IMR-90 (cell line): ENCODE data around the gene SOCS3. TPM values are rescaled to one million over a fixed set of nuclear protein-coding genes. Genes with fewer than 3 reads are reported as not detected.

Experiments used
- ATAC-seq: fragments of 200-7000 bp; cut with Tn5 transposase; 2 replicates; pipeline ENCODE4 v1.9.1; 2020; ENCODE audit warnings: low read depth, mild to moderate bottlenecking, moderate library complexity
- BruUV-seq: library from RNA; stranded (reverse); fragments of 400-500 nt; replicated peaks from 2 replicates; lab custom pipeline; 2021; lab: Mats Ljungman, UMichigan
- CTCF ChIA-PET: fragments of 300-600 bp; formaldehyde crosslinking; extraction: SDS; loops from one replicate; lab custom pipeline; 2021; ENCODE audit warnings: antibody characterized with exemption; lab: Yijun Ruan, JAX
- POLR2A ChIA-PET: fragments of 300-600 bp; sonication (Branson Sonifier 250); formaldehyde crosslinking; loops from one replicate; lab custom pipeline; 2022; ENCODE audit warnings: antibody characterized with exemption; ENCODE audit not compliant: unreplicated experiment; lab: Charles Lee
- DNase-seq: peaks from one replicate; pipeline ENCODE4 v3.0.0; 2013
- H2AFZ ChIP-seq: replicated peaks from 2 replicates; pipeline ENCODE3; 2013; ENCODE audit warnings: low read length, mild to moderate bottlenecking; ENCODE audit not compliant: poor library complexity
- H2AK5ac ChIP-seq: 2 replicates; pipeline ENCODE4 v1.6.1; 2013; ENCODE audit warnings: low read depth, low read length, inconsistent platforms
- H2AK9ac ChIP-seq: replicated peaks from 2 replicates; pipeline ENCODE3; 2013; ENCODE audit warnings: mild to moderate bottlenecking, low read depth, low read length, moderate library complexity; ENCODE audit not compliant: poor library complexity
- H2BK120ac ChIP-seq: 2 replicates; pipeline ENCODE4 v1.6.1; 2013; ENCODE audit warnings: low read depth, low read length, inconsistent platforms
- H2BK15ac ChIP-seq: 3 replicates; pipeline ENCODE4 v1.6.1; 2013; ENCODE audit warnings: low read depth, low read length, inconsistent platforms
- H2BK20ac ChIP-seq: 2 replicates; pipeline ENCODE4 v1.6.1; 2013; ENCODE audit warnings: low read depth, mild to moderate bottlenecking, inconsistent platforms, low read length, moderate library complexity
- H2BK5ac ChIP-seq: 2 replicates; pipeline ENCODE4 v1.6.1; 2013; ENCODE audit warnings: mild to moderate bottlenecking, low read depth, low read length, inconsistent platforms; ENCODE audit not compliant: poor library complexity, severe bottlenecking
- H3K14ac ChIP-seq: replicated peaks from 2 replicates; pipeline ENCODE4 v1.6.1; 2013; ENCODE audit warnings: low read depth, low read length, inconsistent platforms
- H3K18ac ChIP-seq: 2 replicates; pipeline ENCODE4 v1.6.1; 2013; ENCODE audit warnings: low read depth, low read length, control low read depth
- H3K23ac ChIP-seq: 2 replicates; pipeline ENCODE4 v1.6.1; 2013; ENCODE audit warnings: low read depth, low read length, inconsistent platforms
- H3K27ac ChIP-seq: 2 replicates; pipeline ENCODE4 v1.5.1; 2013; ENCODE audit warnings: mild to moderate bottlenecking, control low read depth, low read length; ENCODE audit not compliant: insufficient read depth
- H3K27me3 ChIP-seq: 2 replicates; pipeline ENCODE4 v1.6.1; 2013; ENCODE audit warnings: low read length; ENCODE audit not compliant: control insufficient read depth, insufficient read depth
- H3K36me3 ChIP-seq: 2 replicates; pipeline ENCODE4 v1.6.1; 2013; ENCODE audit warnings: low read length, mixed read lengths; ENCODE audit not compliant: control insufficient read depth, insufficient read depth
- H3K4ac ChIP-seq: 2 replicates; pipeline ENCODE4 v1.6.1; 2013; ENCODE audit warnings: low read depth, low read length, inconsistent platforms
- H3K4me1 ChIP-seq: 2 replicates; pipeline ENCODE4 v1.6.1; 2013; ENCODE audit warnings: low read length, mixed read lengths; ENCODE audit not compliant: control insufficient read depth, insufficient read depth
- H3K4me2 ChIP-seq: 2 replicates; pipeline ENCODE4 v1.6.1; 2013; ENCODE audit warnings: low read depth, mild to moderate bottlenecking, control low read depth, low read length, moderate library complexity
- H3K4me3 ChIP-seq: 2 replicates; pipeline ENCODE4 v1.5.1; 2013; ENCODE audit warnings: low read depth, mild to moderate bottlenecking, control low read depth, low read length, moderate library complexity; ENCODE audit not compliant: insufficient read depth
- H3K56ac ChIP-seq: 2 replicates; pipeline ENCODE4 v1.6.1; 2013; ENCODE audit warnings: low read length, inconsistent platforms; ENCODE audit not compliant: insufficient read depth; ENCODE audit errors: extremely low read depth
- H3K79me1 ChIP-seq, 2 experiments: 2 replicates each; pipeline ENCODE4 v1.6.1; 2013; ENCODE audit warnings: low read length in 2 of 2, inconsistent platforms in 1 of 2, low read depth in 1 of 2
- H3K9ac ChIP-seq: 2 replicates; pipeline ENCODE4 v1.6.1; 2013; ENCODE audit warnings: low read depth, low read length, control low read depth
- H3K9me1 ChIP-seq: 2 replicates; pipeline ENCODE4 v1.6.1; 2013; ENCODE audit warnings: low read length, inconsistent platforms; ENCODE audit not compliant: insufficient read depth
- H3K9me3 ChIP-seq: 2 replicates; pipeline ENCODE4 v1.6.1; 2013; ENCODE audit warnings: low read length; ENCODE audit not compliant: control insufficient read depth, insufficient read depth
- H4K20me1 ChIP-seq: 2 replicates; pipeline ENCODE4 v1.6.1; 2013; ENCODE audit warnings: low read length, inconsistent platforms; ENCODE audit not compliant: insufficient read depth
- H4K5ac ChIP-seq: 2 replicates; pipeline ENCODE4 v1.6.1; 2013; ENCODE audit warnings: mild to moderate bottlenecking, low read depth, low read length, control low read depth
- H4K8ac ChIP-seq, 2 experiments: 2 replicates each; pipeline ENCODE4 v1.6.1; 2013; ENCODE audit warnings: low read depth in 2 of 2, low read length in 2 of 2, control low read depth in 1 of 2, inconsistent platforms in 1 of 2
- H4K91ac ChIP-seq: 2 replicates; pipeline ENCODE4 v1.6.1; 2013; ENCODE audit warnings: low read depth, low read length, inconsistent platforms; ENCODE audit not compliant: insufficient read depth
- BHLHE40 ChIP-seq: fragments of 150-350 bp; IDR thresholded peaks from 2 replicates; pipeline ENCODE4 v1.6.1; 2016; ENCODE audit warnings: mild to moderate bottlenecking, low read depth, low read length
- CHD1 ChIP-seq: IDR thresholded peaks from 2 replicates; pipeline ENCODE4 v1.6.1; 2012; ENCODE audit warnings: low read depth, low read length, improper control_type of control experiment
- ELK1 ChIP-seq: fragments of 150-350 bp; IDR thresholded peaks from 2 replicates; pipeline ENCODE4 v1.6.1; 2016; ENCODE audit warnings: low read depth, mild to moderate bottlenecking, low read length, moderate library complexity, borderline replicate concordance
- FOS ChIP-seq: fragments of 150-350 bp; IDR thresholded peaks from 2 replicates; pipeline ENCODE4 v1.6.1; 2016; ENCODE audit warnings: low read depth, low read length
- MAFK ChIP-seq: IDR thresholded peaks from 2 replicates; pipeline ENCODE4 v1.6.1; 2012; ENCODE audit warnings: low read depth, low read length, improper control_type of control experiment
- MAZ ChIP-seq: IDR thresholded peaks from 2 replicates; pipeline ENCODE4 v1.6.1; 2012; ENCODE audit warnings: low read depth, mild to moderate bottlenecking, low read length, improper control_type of control experiment, moderate library complexity, borderline replicate concordance
- MXI1 ChIP-seq: IDR thresholded peaks from 2 replicates; pipeline ENCODE4 v1.6.1; 2012; ENCODE audit warnings: low read depth, mild to moderate bottlenecking, low read length, moderate library complexity, borderline replicate concordance
- NFE2L2 ChIP-seq: fragments of 150-350 bp; IDR thresholded peaks from 2 replicates; pipeline ENCODE4 v1.6.1; 2016; ENCODE audit warnings: low read depth, mild to moderate bottlenecking, low read length
- RAD21 ChIP-seq: IDR thresholded peaks from 2 replicates; pipeline ENCODE4 v1.6.1; 2012; ENCODE audit warnings: low read length, improper control_type of control experiment
- RFX5 ChIP-seq: IDR thresholded peaks from 2 replicates; pipeline ENCODE4 v1.8.0; 2012; ENCODE audit warnings: low read depth, mild to moderate bottlenecking, low read length, moderate library complexity
- USF2 ChIP-seq: fragments of 150-350 bp; IDR thresholded peaks from 2 replicates; pipeline ENCODE4 v1.6.1; 2017; ENCODE audit warnings: mild to moderate bottlenecking, antibody characterized with exemption, low read length, low read depth
- WGBS, 2 experiments: methylation state at CpG; one replicate each; pipeline versions ENCODE4 v1.1.5 to v1.1.7; 2013; ENCODE audit warnings: missing lambda C conversion rate in 2 of 2; ENCODE audit not compliant: insufficient read length in 1 of 2; ENCODE audit errors: extremely low coverage in 2 of 2; 5-methylcytosine and 5-hydroxymethylcytosine counted together
- dilution Hi-C: fragments of 300-500 bp; cut with HindIII; formaldehyde crosslinking; loops from one replicate; pipeline ENCODE4 v1.14.3; 2018; ENCODE audit warnings: low sequenced_read_pairs; ENCODE audit not compliant: unreplicated experiment
- in situ Hi-C: fragments of 300-500 bp; cut with MboI; formaldehyde crosslinking; loops from 3 replicates; pipeline ENCODE4 v1.14.3; 2019; ENCODE audit warnings: low sequenced_read_pairs, inconsistent platforms, mixed read lengths
- intact Hi-C: fragments of 100-400 bp; cut with micrococcal nuclease; formaldehyde crosslinking; loops from 2 replicates; pipeline ENCODE4 v1.10.0; 2022
- polyA plus RNA-seq, 3 experiments: library from polyadenylated mRNA; depleted of rRNA; stranded (reverse); fragments of >200 nt; gene quantifications; 2 replicates each; pipeline ENCODE4 v1.2.3, GENCODE V29; 2012; ENCODE audit warnings: low replicate concordance in 1 of 3
- total RNA-seq: library from RNA; depleted of rRNA; stranded (reverse); fragments of >200 nt; gene quantifications from 2 replicates; pipeline ENCODE4 v1.2.3, GENCODE V29; 2012

The SOCS3 gene
- total and polyA plus RNA-seq, 2 of the 4 experiments (the other 2 are of a cell fraction) = 19.2 to 19.9 TPM

GRCh38 chr17:78380370-78380769 is 20.5 kb upstream of the SOCS3 start:
- H3K9me1 ChIP-seq = peaks cover 24% of the 10 kb centered on the region
- ChIA-PET CTCF (no interaction called here), POLR2A (no interaction called here)
- ATAC-seq (no peak), DNase-seq (no peak)
- peaks cover 25% of the 10 kb centered on the region; the same call in 1 of the 2 replicates for H4K20me1 ChIP-seq
- H4K5ac ChIP-seq = no peak overlapping the region
- H3K18ac ChIP-seq = no peak overlapping the region
- WGBS, 2 experiments = 100% methylated on average over 1 of the region's 5 CpGs; no CpG with 5 or more reads in 1 of the 2 experiments
- BruUV-seq = TSS peak; percentile 19
- dilution Hi-C loops (no loop called here), in situ Hi-C loops (no loop called here), intact Hi-C loops (no loop called here)
- H3K56ac ChIP-seq = no peak overlapping the region
- H3K4me3 ChIP-seq = no peak overlapping the region
- no peak overlapping the region for H3K4me2 ChIP-seq
- no peak overlapping the region; the same call in 2 of the 3 replicates for H2BK15ac ChIP-seq
- no peak overlapping the region for H3K9ac ChIP-seq
- H3K27ac ChIP-seq = no peak overlapping the region
- H3K14ac ChIP-seq = no peak overlapping the region
- H2BK120ac ChIP-seq = no peak overlapping the region
- TF ChIP-seq CHD1 = no peak
- no peak for TF ChIP-seq BHLHE40
- no peak for TF ChIP-seq USF2
- TF ChIP-seq MXI1 = no peak
- TF ChIP-seq RFX5 = no peak
- TF ChIP-seq RAD21 = no peak
- no peak for TF ChIP-seq MAZ
- no peak for TF ChIP-seq MAFK
- TF ChIP-seq NFE2L2 = no peak
- TF ChIP-seq ELK1 = no peak
- no peak for TF ChIP-seq FOS
- no peaks in the 10 kb centered on the region for H3K9me3 ChIP-seq
- H2BK20ac ChIP-seq = no peak overlapping the region
- peaks cover 11 to 58% of the 10 kb centered on the region in 2 experiments; a peak in 3 of 4 replicates for H3K79me1 ChIP-seq
- H3K36me3 ChIP-seq = peaks cover 2% of the 10 kb centered on the region
- H2AK5ac ChIP-seq = no peak overlapping the region
- no peaks in the 10 kb centered on the region for H3K27me3 ChIP-seq
- H3K23ac ChIP-seq = no peak overlapping the region
- H4K8ac ChIP-seq = no peak overlapping the region
- H3K4ac ChIP-seq = no peak overlapping the region
- peaks cover 22% of the 10 kb centered on the region for H3K4me1 ChIP-seq
- H2BK5ac ChIP-seq = no peak overlapping the region
- no peak overlapping the region for H4K91ac ChIP-seq
- H2AFZ ChIP-seq = no peak overlapping the region
- no peak overlapping the region for H2AK9ac ChIP-seq
